Spleen (tissue), 11 donors: ENCODE measurements around the gene RPS6KA2. TPM values are rescaled to one million over a fixed set of nuclear protein-coding genes. Genes with fewer than 3 reads are reported as not detected.

Experiments used
- DNase-seq: peaks from one replicate; pipeline ENCODE4 v3.0.0-alpha.2; 2020
- H3K27ac ChIP-seq, 8 donors: fragments of 200-600 bp; sonication (generic) in 7 of 8; 1 replicate in 4 of 8; 2 replicates in 4 of 8; pipeline versions ENCODE4 v1.5.0 to v1.8.0; 2016 to 2021; ENCODE audit warnings: inconsistent platforms in 4 of 8, mild to moderate bottlenecking in 4 of 8, moderate library complexity in 1 of 8
- H3K27me3 ChIP-seq, 7 donors: fragments of 200-600 bp; sonication (generic) in 6 of 7; replicated peaks in 1 of 7; 1 replicate in 4 of 7; 2 replicates in 3 of 7; pipeline versions ENCODE4 v1.5.0 to v1.8.0; 2016 to 2021; ENCODE audit warnings: inconsistent platforms in 3 of 7, mild to moderate bottlenecking in 1 of 7
- H3K36me3 ChIP-seq, 6 donors: fragments of 200-600 bp; sonication (generic) in 5 of 6; 1 replicate in 4 of 6; 2 replicates in 2 of 6; pipeline versions ENCODE4 v1.5.0 to v1.8.0; 2016 to 2021; ENCODE audit warnings: inconsistent platforms in 2 of 6
- H3K4me1 ChIP-seq, 6 donors: fragments of 200-600 bp; sonication (generic) in 5 of 6; 1 replicate in 3 of 6; 2 replicates in 3 of 6; pipeline versions ENCODE4 v1.5.0 to v1.8.0; 2016 to 2021; ENCODE audit warnings: inconsistent platforms in 3 of 6
- H3K4me3 ChIP-seq, 8 donors: fragments of 200-600 bp; sonication (generic) in 7 of 8; 1 replicate in 4 of 8; 2 replicates in 4 of 8; pipeline versions ENCODE4 v1.5.0 to v1.8.0; 2016 to 2021; ENCODE audit warnings: inconsistent platforms in 4 of 8, mild to moderate bottlenecking in 4 of 8, moderate library complexity in 2 of 8
- H3K9me3 ChIP-seq, 8 donors: fragments of 200-600 bp; sonication (generic) in 7 of 8; 1 replicate in 4 of 8; 2 replicates in 4 of 8; pipeline versions ENCODE4 v1.5.0 to v1.8.0; 2016 to 2021; ENCODE audit warnings: inconsistent platforms in 4 of 8
- POLR2A ChIP-seq, 3 donors: fragments of 450-650 bp; IDR thresholded peaks; one replicate each; pipeline ENCODE4 v1.5.1; 2017; ENCODE audit warnings: antibody characterized with exemption in 3 of 3, mild to moderate bottlenecking in 1 of 3
- POLR2AphosphoS5 ChIP-seq, 3 donors: sonication (generic); formaldehyde crosslinking; IDR thresholded peaks; one replicate each; pipeline ENCODE4 v1.5.1; 2017; ENCODE audit warnings: antibody characterized with exemption in 3 of 3
- WGBS, 5 donors: extraction: QIAGEN DNeasy Blood & Tissue Kit in 3 of 5; methylation state at CpG; one replicate each; pipeline versions ENCODE4 v1.1.5 to v1.1.7; 2013 to 2018; 5-methylcytosine and 5-hydroxymethylcytosine counted together
- intact Hi-C: fragments of 100-400 bp; cut with DNase I; formaldehyde crosslinking; loops from one replicate; pipeline ENCODE4 v1.15.0; 2023; ENCODE audit warnings: low total_unique reads
- polyA plus RNA-seq, 3 donors: library from polyadenylated mRNA; stranded (reverse); fragments of 200-250 nt; gene quantifications; one replicate each; pipeline ENCODE4 v1.2.1, GENCODE V29; 2013
- total RNA-seq, 7 donors: library from RNA; depleted of rRNA in 3 of 7; stranded (reverse); fragments of >200 nt in 3 of 7; fragmentation: NEBNext Ultra II Directional in 4 of 7; extraction: Animal tissue kit (Norgen Biotek cat#: 25700) in 4 of 7; gene quantifications; one replicate each; pipeline versions ENCODE4 v1.1.0 to v1.2.1, GENCODE V29; 2016 to 2021
- TF ChIP-seq, protein P1 (sequence below), 11 experiments: fragments of 200-600 bp in 7 of 11; fragments of 450-650 bp in 4 of 11; sonication (generic) in 4 of 11; IDR thresholded peaks in 8 of 11; conservative IDR thresholded peaks in 3 of 11; 1 replicate in 7 of 11; 2 replicates in 4 of 11; pipeline versions ENCODE4 v1.4.0 to v1.8.0; 2016 to 2021; ENCODE audit warnings: antibody characterized with exemption in 11 of 11, inconsistent platforms in 4 of 11, mild to moderate bottlenecking in 1 of 11
- donor health status: healthy with polysubstance abuse.
- donor health status: DM: no; HTN: no; CAD: no; lungs with moderate emphysema.
- donor health status: DM: no; HTN: no; CAD: no.
- donor health status: Bipolar disorder and iron deficiency.
- donor health status: healthy.
- donor health status: DM: no; HTN: no; CAD: no.
- donor health status: DM: yes; HTN: yes; CAD: no.

Gene RPS6KA2
- total and polyA plus RNA-seq, 10 donors, result 7.6 to 123 (median 58.1) TPM

DNA sequence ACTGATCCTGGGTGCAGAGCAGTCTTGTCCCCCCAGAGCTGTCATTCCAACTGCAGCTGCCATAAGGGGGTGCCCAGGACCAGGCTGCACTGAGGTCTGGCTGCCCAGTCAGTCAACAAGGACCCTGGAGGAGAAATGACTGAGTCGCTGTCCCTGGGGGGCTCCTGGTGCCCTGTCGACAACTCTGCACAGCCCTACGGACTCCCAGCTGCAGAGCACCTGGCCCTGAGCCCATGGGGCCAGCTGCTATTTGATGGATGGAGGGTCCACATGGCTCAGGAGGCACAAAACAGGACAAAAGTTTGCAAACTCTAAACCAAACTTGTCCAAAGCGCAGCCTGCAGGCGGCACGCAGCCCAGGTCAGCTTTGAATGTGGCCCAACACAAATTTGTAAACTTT is 46.3 kb upstream of the RPS6KA2 start:
- Histone ChIP-seq H3K4me1 (peaks cover 0 to 35% (median 16%) of the 10 kb centered on the region in 6 donors), H3K9me3 (no peaks in the 10 kb centered on the region), H3K27me3 (peaks cover 0 to 30% (median 0%) of the 10 kb centered on the region in 7 donors), H3K27ac (no peak overlapping the region), H3K4me3 (no peak overlapping the region), H3K36me3 (no peaks in the 10 kb centered on the region)
- TF ChIP-seq POLR2AphosphoS5 (IDR thresholded peaks at IDR 0.05) (no peak), POLR2A (IDR thresholded peaks at IDR 0.05) (no peak)
- TF ChIP-seq, protein P1, sequence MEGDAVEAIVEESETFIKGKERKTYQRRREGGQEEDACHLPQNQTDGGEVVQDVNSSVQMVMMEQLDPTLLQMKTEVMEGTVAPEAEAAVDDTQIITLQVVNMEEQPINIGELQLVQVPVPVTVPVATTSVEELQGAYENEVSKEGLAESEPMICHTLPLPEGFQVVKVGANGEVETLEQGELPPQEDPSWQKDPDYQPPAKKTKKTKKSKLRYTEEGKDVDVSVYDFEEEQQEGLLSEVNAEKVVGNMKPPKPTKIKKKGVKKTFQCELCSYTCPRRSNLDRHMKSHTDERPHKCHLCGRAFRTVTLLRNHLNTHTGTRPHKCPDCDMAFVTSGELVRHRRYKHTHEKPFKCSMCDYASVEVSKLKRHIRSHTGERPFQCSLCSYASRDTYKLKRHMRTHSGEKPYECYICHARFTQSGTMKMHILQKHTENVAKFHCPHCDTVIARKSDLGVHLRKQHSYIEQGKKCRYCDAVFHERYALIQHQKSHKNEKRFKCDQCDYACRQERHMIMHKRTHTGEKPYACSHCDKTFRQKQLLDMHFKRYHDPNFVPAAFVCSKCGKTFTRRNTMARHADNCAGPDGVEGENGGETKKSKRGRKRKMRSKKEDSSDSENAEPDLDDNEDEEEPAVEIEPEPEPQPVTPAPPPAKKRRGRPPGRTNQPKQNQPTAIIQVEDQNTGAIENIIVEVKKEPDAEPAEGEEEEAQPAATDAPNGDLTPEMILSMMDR (IDR thresholded peaks at IDR 0.05 in 8 of 11, conservative IDR thresholded peaks at IDR 0.05 in 3 of 11), result no peak
- 75 to 81% (median 80%) methylated on average over 5 to 6 of the region's 6 CpGs for WGBS, 5 donors
- no peak for DNase-seq
- intact Hi-C loops, result no loop called here

DNA sequence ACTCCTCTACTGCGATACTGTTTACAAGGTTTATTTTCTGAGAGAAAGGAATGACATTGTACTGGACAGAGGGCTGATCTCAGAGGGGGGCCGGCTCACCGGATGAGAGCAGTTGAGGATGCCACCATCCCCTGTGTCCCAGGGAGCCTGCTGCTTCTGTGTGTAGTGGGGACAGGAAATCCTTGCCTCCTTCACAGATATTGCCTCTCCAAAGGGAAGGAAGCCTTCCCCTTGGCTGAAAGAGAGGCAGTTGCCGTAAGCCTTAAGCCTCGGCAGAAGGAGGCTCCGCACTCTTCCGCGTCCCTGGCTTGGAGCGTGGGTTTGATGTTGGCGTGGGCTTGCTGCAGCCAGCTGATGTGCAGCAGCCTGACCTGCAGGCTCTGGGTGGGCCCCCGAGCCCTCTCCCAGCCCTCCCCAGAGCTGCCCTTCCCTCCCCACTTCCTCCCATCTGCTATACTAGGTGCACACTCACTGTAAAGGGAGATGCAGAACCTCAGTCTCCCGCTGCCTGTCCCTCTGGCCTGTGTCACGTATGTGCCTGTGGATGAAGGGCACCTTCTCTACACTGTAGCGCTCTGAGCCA is 45.7 kb upstream of the RPS6KA2 start:
- no peak for DNase-seq
- TF ChIP-seq, protein P1 (IDR thresholded peaks at IDR 0.05 in 8 of 11, conservative IDR thresholded peaks at IDR 0.05 in 3 of 11), result no peak
- no peak for TF ChIP-seq POLR2AphosphoS5 (IDR thresholded peaks at IDR 0.05)
- no peak for TF ChIP-seq POLR2A (IDR thresholded peaks at IDR 0.05)
- no peaks in the 10 kb centered on the region for H3K36me3 ChIP-seq
- intact Hi-C loops, result no loop called here
- H3K9me3 ChIP-seq, result no peaks in the 10 kb centered on the region
- H3K27ac ChIP-seq, result no peak overlapping the region
- peaks cover 0 to 35% (median 16%) of the 10 kb centered on the region in 6 donors for H3K4me1 ChIP-seq
- 31 to 53% (median 34%) methylated on average over 9 to 14 of the region's 14 CpGs for WGBS, 5 donors
- no peak overlapping the region for H3K4me3 ChIP-seq
- peaks cover 0 to 30% (median 0%) of the 10 kb centered on the region in 7 donors for H3K27me3 ChIP-seq

DNA sequence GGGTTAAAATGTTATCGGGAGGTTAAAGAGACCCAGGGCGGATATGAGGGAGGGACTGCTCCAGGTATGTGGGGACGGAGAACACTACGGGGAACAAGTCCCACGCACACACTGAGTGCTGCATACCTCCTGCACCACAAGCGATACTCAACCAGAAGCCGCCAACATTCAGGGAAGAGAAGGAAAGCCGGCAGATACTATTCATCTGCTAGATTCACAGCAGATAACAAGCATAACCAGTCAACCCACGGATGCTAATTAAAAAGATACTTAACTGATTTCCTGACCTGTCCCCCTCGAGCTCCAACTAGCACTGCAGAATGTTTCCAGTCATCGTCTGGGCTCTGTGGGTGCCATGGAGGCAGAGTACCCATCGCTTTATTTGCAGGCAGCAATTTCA is 45.1 kb upstream of the RPS6KA2 start:
- H3K27ac ChIP-seq, result no peak overlapping the region
- H3K9me3 ChIP-seq, result no peaks in the 10 kb centered on the region
- 40 to 56% (median 49%) methylated on average over 12 of the region's 12 CpGs for WGBS, 5 donors
- H3K27me3 ChIP-seq, result peaks cover 0 to 30% (median 0%) of the 10 kb centered on the region in 7 donors
- H3K4me3 ChIP-seq, result no peak overlapping the region
- peaks cover 0 to 35% (median 16%) of the 10 kb centered on the region in 6 donors for H3K4me1 ChIP-seq
- intact Hi-C loops, result no loop called here
- TF ChIP-seq, protein P1 (IDR thresholded peaks at IDR 0.05 in 8 of 11, conservative IDR thresholded peaks at IDR 0.05 in 3 of 11), result no peak
- TF ChIP-seq POLR2AphosphoS5 (IDR thresholded peaks at IDR 0.05) (no peak), POLR2A (IDR thresholded peaks at IDR 0.05) (no peak)
- no peak for DNase-seq
- H3K36me3 ChIP-seq, result no peaks in the 10 kb centered on the region

DNA sequence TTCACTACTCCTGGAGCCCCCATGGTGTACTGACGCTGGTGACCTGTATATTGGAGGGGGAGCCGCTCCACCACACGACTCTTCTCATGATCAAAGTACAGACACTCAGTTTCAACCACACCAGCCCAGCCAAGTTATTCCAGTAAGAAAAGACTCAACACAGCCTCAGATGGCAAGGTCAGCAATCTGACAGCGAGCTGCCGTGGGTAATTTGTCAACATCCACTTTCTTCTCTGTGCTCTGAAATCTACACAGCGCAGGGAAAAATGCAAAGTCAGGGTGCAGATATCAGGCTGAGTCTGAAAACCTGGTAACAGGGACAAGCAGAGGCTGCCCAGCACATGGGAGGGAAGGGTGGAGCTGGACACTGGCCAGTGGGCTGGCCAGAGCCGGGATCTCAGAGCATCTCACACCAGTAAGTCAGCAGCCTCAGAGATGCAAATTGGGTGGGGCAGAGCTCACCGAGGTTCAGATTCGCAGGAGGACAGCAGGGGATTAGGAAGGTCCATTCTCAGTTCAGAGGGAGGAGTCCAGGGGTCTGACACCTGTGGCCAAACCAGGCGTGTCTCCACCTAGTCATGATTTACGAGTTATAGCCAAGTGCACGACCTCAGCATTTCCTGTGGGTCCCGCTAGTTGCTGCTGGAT is 44.5 kb upstream of the RPS6KA2 start:
- Histone ChIP-seq H3K4me1 (peaks cover 0 to 35% (median 16%) of the 10 kb centered on the region in 6 donors), H3K27me3 (peaks cover 0 to 30% (median 0%) of the 10 kb centered on the region in 7 donors), H3K36me3 (no peaks in the 10 kb centered on the region), H3K4me3 (no peak overlapping the region), H3K27ac (no peak overlapping the region), H3K9me3 (no peaks in the 10 kb centered on the region)
- intact Hi-C loops, result no loop called here
- TF ChIP-seq POLR2A (IDR thresholded peaks at IDR 0.05) (no peak), POLR2AphosphoS5 (IDR thresholded peaks at IDR 0.05) (no peak)
- TF ChIP-seq, protein P1 (IDR thresholded peaks at IDR 0.05 in 8 of 11, conservative IDR thresholded peaks at IDR 0.05 in 3 of 11), result no peak
- DNase-seq, result no peak
- WGBS, 5 donors, result 22 to 34% (median 27%) methylated on average over 13 of the region's 13 CpGs
